Measurements from ENCODE around the gene SNX20.

SNX20 gene

DNA sequence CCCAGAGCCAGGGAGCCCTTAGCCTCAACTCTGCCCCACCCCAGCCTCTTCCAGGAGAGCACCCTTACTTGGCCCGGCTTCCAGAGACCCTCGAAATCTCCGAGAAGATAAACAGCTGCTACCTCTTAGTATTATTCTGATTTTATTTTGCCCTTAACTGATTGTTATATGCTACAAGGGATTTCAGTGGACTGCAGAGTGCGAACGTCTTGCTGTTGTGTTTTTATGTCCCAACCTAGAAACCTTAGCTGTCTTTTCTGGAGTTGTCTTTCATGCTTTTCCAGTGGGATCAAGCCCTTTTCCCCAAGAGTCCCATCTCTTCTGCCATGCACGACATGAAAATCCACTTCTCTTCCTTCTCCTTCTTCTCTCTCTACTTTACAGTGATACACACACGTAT lies 47.0 kb downstream of the SNX20 start:
- TF ChIP-seq, protein P1, sequence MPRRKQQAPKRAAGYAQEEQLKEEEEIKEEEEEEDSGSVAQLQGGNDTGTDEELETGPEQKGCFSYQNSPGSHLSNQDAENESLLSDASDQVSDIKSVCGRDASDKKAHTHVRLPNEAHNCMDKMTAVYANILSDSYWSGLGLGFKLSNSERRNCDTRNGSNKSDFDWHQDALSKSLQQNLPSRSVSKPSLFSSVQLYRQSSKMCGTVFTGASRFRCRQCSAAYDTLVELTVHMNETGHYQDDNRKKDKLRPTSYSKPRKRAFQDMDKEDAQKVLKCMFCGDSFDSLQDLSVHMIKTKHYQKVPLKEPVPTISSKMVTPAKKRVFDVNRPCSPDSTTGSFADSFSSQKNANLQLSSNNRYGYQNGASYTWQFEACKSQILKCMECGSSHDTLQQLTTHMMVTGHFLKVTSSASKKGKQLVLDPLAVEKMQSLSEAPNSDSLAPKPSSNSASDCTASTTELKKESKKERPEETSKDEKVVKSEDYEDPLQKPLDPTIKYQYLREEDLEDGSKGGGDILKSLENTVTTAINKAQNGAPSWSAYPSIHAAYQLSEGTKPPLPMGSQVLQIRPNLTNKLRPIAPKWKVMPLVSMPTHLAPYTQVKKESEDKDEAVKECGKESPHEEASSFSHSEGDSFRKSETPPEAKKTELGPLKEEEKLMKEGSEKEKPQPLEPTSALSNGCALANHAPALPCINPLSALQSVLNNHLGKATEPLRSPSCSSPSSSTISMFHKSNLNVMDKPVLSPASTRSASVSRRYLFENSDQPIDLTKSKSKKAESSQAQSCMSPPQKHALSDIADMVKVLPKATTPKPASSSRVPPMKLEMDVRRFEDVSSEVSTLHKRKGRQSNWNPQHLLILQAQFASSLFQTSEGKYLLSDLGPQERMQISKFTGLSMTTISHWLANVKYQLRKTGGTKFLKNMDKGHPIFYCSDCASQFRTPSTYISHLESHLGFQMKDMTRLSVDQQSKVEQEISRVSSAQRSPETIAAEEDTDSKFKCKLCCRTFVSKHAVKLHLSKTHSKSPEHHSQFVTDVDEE (CRISPR knock-in tag; IDR thresholded peaks at IDR 0.05) = no peak
- TF ChIP-seq, protein P2, sequence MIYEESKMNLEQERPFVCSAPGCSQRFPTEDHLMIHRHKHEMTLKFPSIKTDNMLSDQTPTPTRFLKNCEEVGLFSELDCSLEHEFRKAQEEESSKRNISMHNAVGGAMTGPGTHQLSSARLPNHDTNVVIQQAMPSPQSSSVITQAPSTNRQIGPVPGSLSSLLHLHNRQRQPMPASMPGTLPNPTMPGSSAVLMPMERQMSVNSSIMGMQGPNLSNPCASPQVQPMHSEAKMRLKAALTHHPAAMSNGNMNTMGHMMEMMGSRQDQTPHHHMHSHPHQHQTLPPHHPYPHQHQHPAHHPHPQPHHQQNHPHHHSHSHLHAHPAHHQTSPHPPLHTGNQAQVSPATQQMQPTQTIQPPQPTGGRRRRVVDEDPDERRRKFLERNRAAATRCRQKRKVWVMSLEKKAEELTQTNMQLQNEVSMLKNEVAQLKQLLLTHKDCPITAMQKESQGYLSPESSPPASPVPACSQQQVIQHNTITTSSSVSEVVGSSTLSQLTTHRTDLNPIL (CRISPR knock-in tag; IDR thresholded peaks at IDR 0.05; ENCODE audit: low read depth) = no peak
- TF ChIP-seq TOX (CRISPR knock-in tag; IDR thresholded peaks at IDR 0.05; ENCODE audit: borderline replicate concordance) = no peak
- no peak for TF ChIP-seq PATZ1 (CRISPR knock-in tag; IDR thresholded peaks at IDR 0.05; ENCODE audit: borderline replicate concordance)
- TF ChIP-seq ZFP30 (CRISPR knock-in tag; IDR thresholded peaks at IDR 0.05) = no peak
- TF ChIP-seq ZNF70 (CRISPR knock-in tag; IDR thresholded peaks at IDR 0.05) = no peak
- no peak for TF ChIP-seq PPARA (CRISPR knock-in tag; IDR thresholded peaks at IDR 0.05; ENCODE audit: borderline replicate concordance)
- TF ChIP-seq ZFP3 (CRISPR knock-in tag; IDR thresholded peaks at IDR 0.05) = no peak
- no peak for ATAC-seq

- no peak for ATAC-seq
- no peak for TF ChIP-seq OSR1 (CRISPR knock-in tag; IDR thresholded peaks at IDR 0.05)
- TF ChIP-seq ZNF70 (CRISPR knock-in tag; IDR thresholded peaks at IDR 0.05) = no peak
- no peak for TF ChIP-seq ZNF8 (CRISPR knock-in tag; IDR thresholded peaks at IDR 0.05)
- no peak for TF ChIP-seq ESRRG (CRISPR knock-in tag; IDR thresholded peaks at IDR 0.05)
- TF ChIP-seq, protein P2 (CRISPR knock-in tag; IDR thresholded peaks at IDR 0.05; ENCODE audit: low read depth) = no peak
Measured at GRCh38 chr16:50632927-50633800, 47.9 kb downstream of the SNX20 start.

DNA sequence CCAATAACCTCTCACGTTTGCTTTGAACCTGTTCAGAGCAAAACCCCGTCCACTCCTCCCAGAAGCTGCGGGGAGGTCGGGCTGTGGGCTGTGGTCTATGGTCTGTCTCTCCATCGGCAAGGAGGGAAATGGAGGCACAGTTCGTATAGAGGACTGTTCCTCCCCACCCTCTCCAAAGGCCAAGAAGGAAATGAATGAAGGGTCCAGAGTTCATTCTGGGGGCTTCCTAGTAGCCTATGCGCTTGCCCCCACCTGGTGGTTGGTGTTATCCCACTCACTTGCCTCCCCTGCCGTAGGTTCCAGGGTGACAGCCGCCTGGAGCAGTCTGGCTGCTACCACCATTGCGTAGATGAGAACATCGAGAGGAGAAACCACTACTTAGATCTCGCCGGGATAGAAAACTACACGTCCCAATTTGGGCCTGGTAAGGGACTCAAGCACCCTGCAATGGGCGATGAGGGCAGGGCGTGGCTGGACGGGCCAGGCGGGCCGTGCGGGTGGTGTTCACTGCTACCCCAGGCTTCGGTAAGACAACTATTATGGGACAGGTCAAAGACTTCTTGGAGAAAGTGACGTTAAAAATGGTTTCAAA lies 49.0 kb downstream of the SNX20 start:
- ATAC-seq = no peak
- TF ChIP-seq BACH2 (CRISPR knock-in tag; IDR thresholded peaks at IDR 0.05; ENCODE audit: borderline replicate concordance) (no peak), ZFP3 (CRISPR knock-in tag; IDR thresholded peaks at IDR 0.05) (no peak), RARB (CRISPR knock-in tag; IDR thresholded peaks at IDR 0.05) (no peak), ARNTL (CRISPR knock-in tag; IDR thresholded peaks at IDR 0.05; ENCODE audit: borderline replicate concordance, low read depth) (no peak), PPARA (CRISPR knock-in tag; IDR thresholded peaks at IDR 0.05; ENCODE audit: borderline replicate concordance) (no peak)
- TF ChIP-seq, protein P1 (CRISPR knock-in tag; IDR thresholded peaks at IDR 0.05) = no peak

Measured in SK-N-SH treated with all-trans-retinoic acid at 6 μM for 48 hours (cell line).